ENCODE measurements around the gene CD93. TPM values are rescaled to one million over a fixed set of nuclear protein-coding genes. Genes with fewer than 3 reads are reported as not detected.

The CD93 gene
- total and polyA plus RNA-seq, 2 of the 8 experiments (the other 6 are each of a cell fraction or from before 2014, with no cell fraction given) = under 0.01 to 0.07 TPM

GRCh38 chr20:23116311-23117089 is 30.4 kb upstream of the CD93 start:
- no peak overlapping the region for H2BK12ac ChIP-seq (ENCODE audit: low read depth, low read length)
- H3K4me1 ChIP-seq (replicated peaks in 1 of 4; ENCODE audit: control insufficient read depth in 3 of 4, insufficient read depth in 4 of 4, low read length in 3 of 4) = no peaks in the 10 kb centered on the region; a peak in 1 of 7 replicates
- H3K79me1 ChIP-seq (ENCODE audit: low read depth, low read length) = no peaks in the 10 kb centered on the region
- H2BK5ac ChIP-seq (ENCODE audit: low read depth, low read length) = no peak overlapping the region
- no peaks in the 10 kb centered on the region for H3K9me3 ChIP-seq (ENCODE audit: insufficient read depth in 2 of 2, low read depth in 1 of 2, low read length in 1 of 2)
- ChIA-PET CTCF (ENCODE audit: partially characterized antibody) (interaction anchor here (0.8 to 2.5 kb wide), 8 partner anchors 9 to 68 kb away, joined by 3 to 14 read pairs (median 3); no protein-coding TSS in a partner anchor), POLR2A (ENCODE audit: partially characterized antibody) (no interaction called here)
- H3K9ac ChIP-seq (replicated peaks in 1 of 4; ENCODE audit: extremely low read depth in 1 of 4, low read depth in 3 of 4, low read length in 3 of 4) = no peak overlapping the region
- 88% methylated on average over 10 of the region's 10 CpGs; no CpG with 5 or more reads in 1 of the 2 experiments for WGBS, 2 experiments (ENCODE audit: extremely low coverage in 1 of 2, insufficient coverage in 1 of 2, insufficient read length in 1 of 2, insufficient replicate concordance in 2 of 2, low coverage in 1 of 2, low lambda C conversion rate in 2 of 2, missing lambda C conversion rate in 1 of 2)
- no peaks in the 10 kb centered on the region for H3K27me3 ChIP-seq (replicated peaks in 1 of 4; ENCODE audit: control insufficient read depth in 3 of 4, extremely low read depth in 1 of 4, insufficient read depth in 3 of 4, low read length in 3 of 4)
- no peak overlapping the region for H4K91ac ChIP-seq (replicated peaks; ENCODE audit: insufficient read length, low read length)
- H2BK15ac ChIP-seq (ENCODE audit: low read length) = no peak overlapping the region
- H2AFZ ChIP-seq (ENCODE audit: low read length) = no peak overlapping the region
- no peak for DNase-seq (ENCODE audit: low read depth in 1 of 2, low spot score in 2 of 2)
- H3K4ac ChIP-seq (replicated peaks; ENCODE audit: insufficient read length, low read depth, low read length) = no peak overlapping the region
- H2BK20ac ChIP-seq (ENCODE audit: low read length) = no peak overlapping the region
- no peaks in the 10 kb centered on the region for H3K79me2 ChIP-seq (ENCODE audit: control insufficient read depth in 1 of 2, insufficient read depth in 2 of 2, low read length in 2 of 2)
- H3K18ac ChIP-seq (ENCODE audit: extremely low read depth, low read length) = no peak overlapping the region
- H2AK5ac ChIP-seq (ENCODE audit: low read depth, low read length) = no peak overlapping the region
- no peak overlapping the region for H3K14ac ChIP-seq (ENCODE audit: insufficient read length)
- no peaks in the 10 kb centered on the region; the same call in 1 of the 2 replicates for H3K23me2 ChIP-seq (ENCODE audit: low read depth, low read length)
- no peak overlapping the region for H3K27ac ChIP-seq (ENCODE audit: low read depth, low read length)
- H3K56ac ChIP-seq (replicated peaks; ENCODE audit: insufficient read length, low read depth, low read length) = no peak overlapping the region
- no peak overlapping the region for H3K4me2 ChIP-seq (ENCODE audit: insufficient read depth in 1 of 2, low read depth in 2 of 2, low read length in 2 of 2)
- no peak for FAIRE-seq
- no peak overlapping the region for H3K23ac ChIP-seq (ENCODE audit: insufficient read length)
- no peak overlapping the region for H3K4me3 ChIP-seq (ENCODE audit: extremely low read depth in 1 of 4, insufficient read depth in 2 of 4, low read depth in 3 of 4, low read length in 4 of 4)
- no peak overlapping the region for H4K8ac ChIP-seq (ENCODE audit: extremely low read depth, insufficient read depth, low read length)
- no peaks in the 10 kb centered on the region for H3K36me3 ChIP-seq (ENCODE audit: control insufficient read depth in 2 of 4, insufficient read depth in 4 of 4, low read length in 3 of 4)
- H4K5ac ChIP-seq (ENCODE audit: insufficient read length, low read depth, low read length) = no peak overlapping the region
- H4K20me1 ChIP-seq (replicated peaks in 1 of 2; ENCODE audit: control insufficient read depth in 1 of 2, insufficient read depth in 2 of 2, low read length in 2 of 2) = no peaks in the 10 kb centered on the region
- H2BK120ac ChIP-seq (replicated peaks; ENCODE audit: low read depth, low read length) = no peak overlapping the region
- no peak for TF ChIP-seq MAX (IDR thresholded peaks at IDR 0.05)
- no peak for TF ChIP-seq RBBP5 (IDR thresholded peaks at IDR 0.05; ENCODE audit: borderline replicate concordance, low read depth, low read length)
- no peak for TF ChIP-seq PHF8 (conservative IDR thresholded peaks at IDR 0.05; ENCODE audit: low read depth, low read length)
- no peak for TF ChIP-seq RFX5 (IDR thresholded peaks at IDR 0.05; ENCODE audit: borderline replicate concordance, low read depth, low read length)
- no peak for TF ChIP-seq RXRA (IDR thresholded peaks at IDR 0.05; ENCODE audit: insufficient read depth, low read depth, low read length)
- TF ChIP-seq ZNF274 (IDR thresholded peaks at IDR 0.05; ENCODE audit: borderline replicate concordance, extremely low read depth, low read length) = no peak
- TF ChIP-seq JUND (IDR thresholded peaks at IDR 0.05; ENCODE audit: low read length) = no peak
- no peak for TF ChIP-seq KDM1A (IDR thresholded peaks at IDR 0.05; ENCODE audit: borderline replicate concordance, low read length)
- TF ChIP-seq USF2 (IDR thresholded peaks at IDR 0.05; ENCODE audit: low read length) = no peak

Measured in H1 (cell line).